ENCODE results near the gene SLC11A2.
"Not testable (repeated sequence)": the region's sequence is repeated elsewhere in the genome, so short reads cannot be mapped to it uniquely, and the experiment has no call there.

Gene SLC11A2

DNA sequence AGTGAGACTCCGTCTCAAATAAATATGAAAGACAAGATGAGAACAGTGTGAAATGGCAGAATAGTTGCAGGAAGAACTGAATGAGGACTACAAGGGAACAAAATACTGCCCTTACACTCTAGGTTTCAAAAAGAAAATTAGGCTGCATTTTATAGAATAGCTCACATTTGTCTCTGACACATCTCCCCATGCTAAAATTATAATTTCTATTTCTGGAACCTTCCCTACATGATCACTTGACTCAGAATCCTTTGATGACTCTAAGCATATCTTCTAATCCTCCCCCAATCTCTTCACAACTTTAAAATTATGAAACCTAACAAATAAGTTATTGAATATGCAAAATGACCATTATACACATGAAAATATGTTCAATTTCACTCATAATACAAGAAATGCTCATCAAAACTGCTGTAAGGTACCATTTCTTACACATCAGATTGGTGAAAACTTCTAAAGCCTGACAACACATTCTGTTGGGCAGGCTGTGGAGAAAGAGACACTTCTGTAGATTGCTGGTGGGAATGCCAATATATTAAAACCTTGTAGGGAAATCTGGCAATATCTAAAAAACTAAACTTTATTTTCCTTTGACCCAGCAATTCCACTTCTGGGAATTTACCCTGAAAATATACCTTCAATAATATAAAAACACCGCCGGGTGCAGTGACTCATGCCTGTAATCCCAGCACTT, 78.1 kb downstream of the SLC11A2 start:
- no peak for DNase-seq (ENCODE audit: low spot score)

- DNase-seq (ENCODE audit: low spot score), result no peak
Observed at GRCh38 chr12:50937653-50938052, 88.5 kb downstream of the SLC11A2 start.

GRCh38 chr12:50936821-50937530, 89.2 kb downstream of the SLC11A2 start:
- DNase-seq (ENCODE audit: low spot score), result no peak

- no peak for DNase-seq (ENCODE audit: low spot score)
Observed at GRCh38 chr12:50934981-50935807, 91.0 kb downstream of the SLC11A2 start.

GRCh38 chr12:50934371-50934851, 91.8 kb downstream of the SLC11A2 start:
- no peak for DNase-seq (ENCODE audit: low spot score)

- DNase-seq (ENCODE audit: low spot score), result no peak
Observed at GRCh38 chr12:50933459-50934124, 92.6 kb downstream of the SLC11A2 start.

DNA sequence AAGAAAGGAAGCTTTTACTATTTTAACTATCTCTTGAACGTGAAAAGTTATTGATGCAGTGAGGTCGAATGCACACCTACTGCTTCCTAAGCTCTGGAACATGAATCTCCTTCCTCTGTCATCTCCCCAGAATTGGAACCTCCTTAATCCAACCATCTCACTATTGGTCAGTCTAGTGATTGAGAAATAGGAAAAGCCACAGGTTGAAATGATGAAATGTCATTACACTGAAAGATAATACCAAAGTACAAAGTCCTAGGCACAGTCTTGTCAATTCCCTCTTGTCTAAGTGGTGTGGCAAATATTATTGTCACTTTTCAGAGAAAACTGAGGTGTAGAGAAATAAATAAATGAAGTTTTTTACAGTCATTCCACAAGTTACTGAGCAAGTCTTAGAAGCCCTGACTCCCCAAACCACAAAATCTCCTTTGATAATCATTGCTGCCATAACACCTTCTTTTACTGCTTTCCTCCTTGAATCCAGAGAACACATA, 93.3 kb downstream of the SLC11A2 start:
- no peak for DNase-seq (ENCODE audit: low spot score)

DNA sequence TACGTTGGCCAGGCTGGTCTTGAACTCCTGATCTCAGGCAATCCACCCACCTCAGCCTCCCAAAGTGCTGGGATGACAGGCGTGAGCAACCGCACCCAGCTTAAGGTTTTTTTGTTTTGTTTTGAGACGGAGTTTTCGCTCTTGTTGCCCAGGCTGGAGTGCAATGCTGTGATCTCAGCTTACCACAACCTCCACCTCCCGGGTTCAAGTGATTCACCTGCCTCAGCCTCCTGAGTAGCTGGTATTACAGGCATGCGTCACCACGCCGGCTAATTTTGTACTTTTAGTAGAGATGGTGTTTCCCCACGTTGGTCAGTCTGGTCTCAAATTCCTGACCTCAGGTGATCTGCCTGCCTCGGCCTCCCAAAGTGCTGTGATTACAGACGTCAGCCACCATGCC, 95.7 kb downstream of the SLC11A2 start:
- not testable (repeated sequence) for DNase-seq (ENCODE audit: low spot score)

DNA sequence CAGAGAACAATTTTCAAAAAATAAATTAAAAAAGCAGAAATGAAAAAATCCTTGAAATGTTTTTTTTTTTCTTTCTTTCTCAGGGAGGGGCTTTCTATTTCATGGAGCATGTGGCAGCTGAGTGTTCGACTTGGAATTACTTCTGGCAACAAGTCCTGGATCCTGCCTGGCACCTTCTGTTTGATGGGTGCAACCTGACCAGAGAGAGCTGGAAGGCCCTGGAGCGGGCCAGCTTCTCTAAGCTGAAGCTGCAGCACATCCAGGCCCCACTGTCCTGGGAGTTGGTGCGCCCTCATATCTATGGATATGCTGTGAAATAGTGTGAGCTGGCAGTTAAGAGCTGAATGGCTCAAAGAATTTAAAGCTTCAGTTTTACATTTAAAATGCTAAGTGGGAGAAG, 96.4 kb downstream of the SLC11A2 start:
- no peak for DNase-seq (ENCODE audit: low spot score)

Measured in D341Med (cell line).